ENCODE data around the gene ASB4. TPM values are rescaled to one million over a fixed set of nuclear protein-coding genes. Genes with fewer than 3 reads are reported as not detected.

Gene ASB4
- total and polyA plus RNA-seq, 4 donors = 0.09 to 1.1 (median 0.38) TPM

DNA sequence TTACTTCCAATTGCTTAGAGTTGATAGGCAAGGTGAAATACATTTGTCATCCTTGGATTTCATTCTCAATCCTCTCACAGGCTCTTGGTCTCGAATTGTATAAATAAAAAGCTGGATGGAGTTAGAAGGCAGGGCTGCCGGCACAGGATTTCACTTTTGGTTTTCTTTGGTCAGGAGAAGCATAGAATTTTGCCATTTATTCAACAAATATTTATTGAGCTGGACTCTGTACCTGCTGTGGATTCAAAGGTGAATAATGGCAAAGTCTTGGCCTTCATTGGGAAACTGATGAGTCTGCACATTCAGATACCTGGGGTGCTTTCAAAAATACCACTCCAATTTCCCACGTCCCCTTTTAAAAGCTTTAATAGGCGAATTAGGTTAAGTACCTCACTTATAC is 60.9 kb downstream of the ASB4 start:
- H3K27ac ChIP-seq (ENCODE audit: low read depth in 1 of 2, low read length in 2 of 2) = peak overlapping the region; percentile 8 to 63
- TF ChIP-seq ATF3 (IDR thresholded peaks at IDR 0.05) (peak; percentile 8), YY1 (IDR thresholded peaks at IDR 0.05) (peak; percentile 58), EGR1 (IDR thresholded peaks at IDR 0.05; ENCODE audit: low read depth in 2 of 2) (no peak), FOXA2 (IDR thresholded peaks at IDR 0.05) (peak; percentile 21), HNF4G (IDR thresholded peaks at IDR 0.05) (peak; percentile 70), REST (IDR thresholded peaks at IDR 0.05) (peak; percentile 15), JUND (IDR thresholded peaks at IDR 0.05) (peak; percentile 64 to 70), NR2F2 (IDR thresholded peaks at IDR 0.05) (peak; percentile 40), RXRA (IDR thresholded peaks at IDR 0.05) (peak; percentile 64 to 76), GABPA (IDR thresholded peaks at IDR 0.05 in 1 of 2, conservative IDR thresholded peaks at IDR 0.05 in 1 of 2) (no peak), HNF4A (conservative IDR thresholded peaks at IDR 0.05) (peak; percentile 90), TAF1 (conservative IDR thresholded peaks at IDR 0.05) (no peak), FOXA1 (IDR thresholded peaks at IDR 0.05) (no peak), RAD21 (IDR thresholded peaks at IDR 0.05) (peak; percentile 30 to 57), SP1 (IDR thresholded peaks at IDR 0.05) (peak; percentile 64)
- TF ChIP-seq, protein P1, sequence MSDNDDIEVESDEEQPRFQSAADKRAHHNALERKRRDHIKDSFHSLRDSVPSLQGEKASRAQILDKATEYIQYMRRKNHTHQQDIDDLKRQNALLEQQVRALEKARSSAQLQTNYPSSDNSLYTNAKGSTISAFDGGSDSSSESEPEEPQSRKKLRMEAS (IDR thresholded peaks at IDR 0.05) = peak; percentile 35
- TF ChIP-seq, protein P2, sequence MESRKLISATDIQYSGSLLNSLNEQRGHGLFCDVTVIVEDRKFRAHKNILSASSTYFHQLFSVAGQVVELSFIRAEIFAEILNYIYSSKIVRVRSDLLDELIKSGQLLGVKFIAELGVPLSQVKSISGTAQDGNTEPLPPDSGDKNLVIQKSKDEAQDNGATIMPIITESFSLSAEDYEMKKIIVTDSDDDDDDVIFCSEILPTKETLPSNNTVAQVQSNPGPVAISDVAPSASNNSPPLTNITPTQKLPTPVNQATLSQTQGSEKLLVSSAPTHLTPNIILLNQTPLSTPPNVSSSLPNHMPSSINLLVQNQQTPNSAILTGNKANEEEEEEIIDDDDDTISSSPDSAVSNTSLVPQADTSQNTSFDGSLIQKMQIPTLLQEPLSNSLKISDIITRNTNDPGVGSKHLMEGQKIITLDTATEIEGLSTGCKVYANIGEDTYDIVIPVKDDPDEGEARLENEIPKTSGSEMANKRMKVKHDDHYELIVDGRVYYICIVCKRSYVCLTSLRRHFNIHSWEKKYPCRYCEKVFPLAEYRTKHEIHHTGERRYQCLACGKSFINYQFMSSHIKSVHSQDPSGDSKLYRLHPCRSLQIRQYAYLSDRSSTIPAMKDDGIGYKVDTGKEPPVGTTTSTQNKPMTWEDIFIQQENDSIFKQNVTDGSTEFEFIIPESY (IDR thresholded peaks at IDR 0.05) = peak; percentile 30
- peaks cover 26 to 65% (median 56%) of the 10 kb centered on the region in 4 donors for H3K4me1 ChIP-seq (ENCODE audit: control insufficient read depth in 4 of 4, insufficient read depth in 4 of 4, low read length in 3 of 4)
- no peaks in the 10 kb centered on the region for H3K27me3 ChIP-seq (ENCODE audit: control insufficient read depth in 4 of 4, insufficient read depth in 4 of 4, low read length in 3 of 4)
- peak overlapping the region in 1 of 2 donors; percentile 57 for H3K9ac ChIP-seq (ENCODE audit: low read depth in 1 of 2, low read length in 2 of 2)
- H3K4me3 ChIP-seq (ENCODE audit: low read depth in 1 of 3, low read length in 3 of 3) = peak overlapping the region; percentile 1 to 38 (median 13)
- no peaks in the 10 kb centered on the region for H3K9me3 ChIP-seq (ENCODE audit: control insufficient read depth in 4 of 4, low read length in 3 of 4)
- no peak for DNase-seq (ENCODE audit: low spot score)
- 30% methylated on average over 4 of the region's 4 CpGs for WGBS
- H3K36me3 ChIP-seq (ENCODE audit: control insufficient read depth in 4 of 4, insufficient read depth in 3 of 4, low read depth in 1 of 4, low read length in 3 of 4) = no peaks in the 10 kb centered on the region
